ENCODE results near the gene ZNF317. TPM values are rescaled to one million over a fixed set of nuclear protein-coding genes. Genes with fewer than 3 reads are reported as not detected.

ZNF317 gene
- total RNA-seq, 1 donor from 2014 or later = 17.2 TPM

GRCh38 chr19:9150650-9151049 is 10.5 kb downstream of the ZNF317 start:
- intact Hi-C loops (cut with DNase I) = no loop called here
- H3K9me3 ChIP-seq = peaks cover 11% of the 10 kb centered on the region

DNA sequence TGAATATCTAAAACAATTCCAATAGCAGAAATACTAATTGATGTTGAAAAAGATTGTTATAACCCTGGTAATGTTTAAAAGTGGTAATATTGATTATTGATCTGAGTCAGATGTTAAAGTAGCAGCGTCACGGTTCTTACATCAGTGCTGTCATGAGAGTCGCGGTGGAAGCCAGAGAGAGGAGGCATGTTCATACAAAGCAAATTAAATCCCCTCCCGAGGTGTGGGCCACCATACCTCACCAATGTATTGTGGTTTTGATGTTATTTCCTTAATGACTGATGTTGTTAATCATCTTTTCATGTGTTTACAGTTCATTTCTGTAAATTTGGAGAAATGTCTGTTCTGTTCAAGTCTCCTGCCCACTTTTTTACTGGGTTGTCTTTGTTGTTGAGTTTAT is 11.2 kb downstream of the ZNF317 start:
- Histone ChIP-seq H3K4me1 (peaks cover 9% of the 10 kb centered on the region), H3K27me3 (no peaks in the 10 kb centered on the region), H3K9me3 (peaks cover 6% of the 10 kb centered on the region), H3K4me3 (no peak overlapping the region), H3K36me3 (peaks cover 0 to 33% of the 10 kb centered on the region in 2 donors), H3K27ac (no peak overlapping the region)
- TF ChIP-seq POLR2AphosphoS5 (IDR thresholded peaks at IDR 0.05; ENCODE audit: insufficient read depth in 1 of 2, low read depth in 1 of 2) (no peak), CTCF (IDR thresholded peaks at IDR 0.05) (no peak), POLR2A (IDR thresholded peaks at IDR 0.05) (no peak)
- intact Hi-C loops (cut with DNase I) = no loop called here
- DNase-seq (ENCODE audit: extremely low spot score in 2 of 2) = no peak

More at GRCh38 chr19:9150650-9151049, 10.5 kb downstream of the ZNF317 start:
- H3K27me3 ChIP-seq = no peaks in the 10 kb centered on the region
- H3K27ac ChIP-seq = no peak overlapping the region
- no peak overlapping the region for H3K4me3 ChIP-seq
- TF ChIP-seq POLR2AphosphoS5 (IDR thresholded peaks at IDR 0.05; ENCODE audit: insufficient read depth in 1 of 2, low read depth in 1 of 2) (no peak), POLR2A (IDR thresholded peaks at IDR 0.05) (no peak), CTCF (IDR thresholded peaks at IDR 0.05) (no peak)
- H3K36me3 ChIP-seq = peaks cover 0 to 27% of the 10 kb centered on the region in 2 donors
- DNase-seq (ENCODE audit: extremely low spot score in 2 of 2) = no peak
- H3K4me1 ChIP-seq = peaks cover 9% of the 10 kb centered on the region

DNA sequence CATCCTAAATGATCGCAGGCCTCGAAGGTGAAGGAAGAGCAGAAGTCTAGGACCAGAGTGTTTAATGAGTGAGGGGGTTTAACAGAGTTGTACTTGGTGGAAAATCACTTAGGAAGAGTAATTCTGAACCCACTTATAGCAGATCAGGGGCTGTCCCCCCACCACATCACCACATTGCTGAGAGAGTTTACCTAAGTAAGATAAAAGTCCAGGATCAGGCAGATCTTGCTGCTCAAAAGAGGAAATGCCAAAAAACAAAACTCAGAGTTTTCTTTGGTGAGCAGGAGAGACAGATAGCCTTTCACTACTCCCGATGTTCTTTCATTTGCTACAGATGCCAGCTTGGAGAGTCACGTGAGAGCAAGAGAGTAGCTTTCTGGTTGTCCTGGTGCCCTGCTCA is 15.4 kb downstream of the ZNF317 start:
- H3K4me3 ChIP-seq = no peak overlapping the region
- intact Hi-C loops (cut with DNase I) = no loop called here
- no peak overlapping the region for H3K27ac ChIP-seq
- H3K36me3 ChIP-seq = peaks cover 6 to 61% of the 10 kb centered on the region in 2 donors
- H3K4me1 ChIP-seq = peaks cover 1% of the 10 kb centered on the region
- H3K9me3 ChIP-seq = peaks cover 6% of the 10 kb centered on the region
- no peak for TF ChIP-seq POLR2A (IDR thresholded peaks at IDR 0.05)
- TF ChIP-seq POLR2AphosphoS5 (IDR thresholded peaks at IDR 0.05; ENCODE audit: insufficient read depth in 1 of 2, low read depth in 1 of 2) = no peak
- no peak for TF ChIP-seq CTCF (IDR thresholded peaks at IDR 0.05)
- no peaks in the 10 kb centered on the region for H3K27me3 ChIP-seq
- DNase-seq (ENCODE audit: extremely low spot score in 2 of 2) = no peak

DNA sequence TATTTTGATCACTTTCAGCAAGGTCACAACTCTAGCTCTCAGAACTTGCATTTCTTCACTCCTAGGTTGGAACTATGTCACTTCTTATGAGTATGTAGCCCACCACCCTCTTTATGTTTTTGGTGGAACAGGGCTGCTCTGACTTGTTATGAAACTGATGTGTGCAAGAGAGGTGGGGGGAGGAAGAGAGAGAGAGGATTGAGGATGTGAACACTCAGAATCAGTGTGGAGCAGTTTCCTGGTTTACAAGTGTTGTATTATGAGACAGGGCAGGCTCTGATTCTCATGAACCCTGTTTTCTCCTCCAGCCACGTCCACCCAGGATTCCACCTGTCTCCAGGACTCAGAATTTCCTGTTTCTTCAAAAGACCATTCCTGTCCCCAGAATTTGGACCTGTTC is 16.1 kb downstream of the ZNF317 start:
- Histone ChIP-seq H3K9me3 (peaks cover 6% of the 10 kb centered on the region), H3K4me1 (no peaks in the 10 kb centered on the region), H3K27me3 (no peaks in the 10 kb centered on the region), H3K4me3 (no peak overlapping the region), H3K27ac (no peak overlapping the region), H3K36me3 (peaks cover 10 to 68% of the 10 kb centered on the region in 2 donors)
- DNase-seq (ENCODE audit: extremely low spot score in 2 of 2) = no peak
- no peak for TF ChIP-seq POLR2AphosphoS5 (IDR thresholded peaks at IDR 0.05; ENCODE audit: insufficient read depth in 1 of 2, low read depth in 1 of 2)
- TF ChIP-seq POLR2A (IDR thresholded peaks at IDR 0.05) = no peak
- TF ChIP-seq CTCF (IDR thresholded peaks at IDR 0.05) = no peak
- intact Hi-C loops (cut with DNase I) = no loop called here

DNA sequence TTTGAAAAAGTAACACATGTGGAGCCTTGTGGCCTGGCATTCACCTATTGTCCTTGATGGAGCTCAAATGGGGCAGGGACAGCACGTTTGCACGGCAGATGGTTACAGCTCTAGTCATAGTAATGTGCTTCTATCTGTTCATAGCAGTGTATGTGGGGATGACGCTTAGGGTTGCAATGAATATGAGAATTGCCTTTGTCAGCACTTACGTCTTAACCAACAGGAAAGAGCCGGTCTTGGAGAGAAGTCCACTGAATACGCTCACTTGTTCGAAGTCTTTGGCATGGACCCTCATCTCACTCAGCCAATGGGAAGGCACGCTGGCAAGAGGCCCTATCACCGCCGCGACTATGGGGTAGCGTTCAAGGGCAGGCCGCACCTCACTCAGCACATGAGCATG is 19.7 kb downstream of the ZNF317 start:
- H3K4me3 ChIP-seq = no peak overlapping the region
- H3K27me3 ChIP-seq = no peaks in the 10 kb centered on the region
- peaks cover 10 to 95% of the 10 kb centered on the region in 2 donors for H3K36me3 ChIP-seq
- TF ChIP-seq POLR2A (IDR thresholded peaks at IDR 0.05) = no peak
- TF ChIP-seq CTCF (IDR thresholded peaks at IDR 0.05) = no peak
- TF ChIP-seq POLR2AphosphoS5 (IDR thresholded peaks at IDR 0.05; ENCODE audit: insufficient read depth in 1 of 2, low read depth in 1 of 2) = no peak
- peaks cover 6% of the 10 kb centered on the region for H3K9me3 ChIP-seq
- no peak overlapping the region for H3K27ac ChIP-seq
- no peaks in the 10 kb centered on the region for H3K4me1 ChIP-seq
- intact Hi-C loops (cut with DNase I) = no loop called here
- DNase-seq (ENCODE audit: extremely low spot score in 2 of 2) = no peak
